Measurements from ENCODE around the gene ZNF586.
"Not testable (repeated sequence)": the region's sequence is repeated elsewhere in the genome, so short reads cannot be mapped to it uniquely, and the experiment has no call there.

The ZNF586 gene

GRCh38 chr19:57800696-57801095 is 31.2 kb downstream of the ZNF586 start:
- DNase-seq: no peak

- DNase-seq: no peak
Measured at GRCh38 chr19:57802269-57802668, 32.8 kb downstream of the ZNF586 start.

DNA sequence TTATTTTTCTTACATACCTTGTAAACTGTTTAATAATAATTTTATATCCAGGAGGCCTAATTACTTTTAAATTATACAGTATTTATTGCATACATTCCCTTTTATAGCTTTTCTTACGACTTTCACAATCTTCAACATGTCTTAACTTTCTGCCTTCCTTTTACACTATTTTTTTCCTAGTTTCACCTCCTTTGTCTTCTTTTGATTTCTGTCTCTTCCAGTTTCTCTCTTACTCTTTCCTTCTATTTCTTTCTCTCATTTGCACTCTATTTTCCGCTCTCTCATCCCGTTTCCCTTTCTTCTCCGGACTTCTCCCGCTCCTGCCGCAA is 33.8 kb downstream of the ZNF586 start:
- DNase-seq: peak; percentile 41

DNA sequence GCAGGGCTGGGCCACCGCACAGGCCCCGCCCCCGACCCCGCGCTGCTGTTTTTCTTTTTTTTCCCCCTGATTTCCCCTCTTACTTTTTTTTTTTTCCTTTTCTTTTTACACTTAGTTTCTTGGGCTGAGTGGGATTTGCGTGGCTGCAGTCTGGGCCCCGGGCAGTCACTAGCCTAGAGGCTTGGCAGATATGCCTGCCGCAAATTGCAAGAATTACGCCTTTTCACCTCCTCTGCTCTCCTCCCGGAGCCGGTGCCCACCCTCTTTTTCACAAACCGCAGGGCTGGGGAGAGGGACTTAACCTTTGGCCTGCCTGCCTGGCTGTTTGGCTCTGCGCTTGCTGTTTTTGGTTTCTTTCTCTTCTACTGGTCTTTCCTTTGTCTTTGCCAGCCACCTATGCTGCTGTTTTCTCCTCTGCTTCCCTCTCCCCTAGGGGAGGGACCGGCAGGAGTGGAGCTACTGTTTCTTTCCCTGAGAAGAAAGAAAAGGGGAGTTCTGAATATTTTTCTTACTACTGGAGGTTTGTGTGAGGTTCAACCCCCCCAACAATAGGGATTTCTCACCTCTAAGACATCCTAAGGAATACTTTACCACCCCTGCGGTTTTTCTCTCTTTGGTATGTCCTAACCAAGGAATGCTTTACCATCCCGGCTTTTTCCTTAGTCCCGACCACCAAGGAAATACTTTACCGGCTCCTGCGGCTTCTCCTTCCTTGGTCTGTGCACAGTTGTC is 34.3 kb downstream of the ZNF586 start:
- peak; percentile 78 for DNase-seq

DNA sequence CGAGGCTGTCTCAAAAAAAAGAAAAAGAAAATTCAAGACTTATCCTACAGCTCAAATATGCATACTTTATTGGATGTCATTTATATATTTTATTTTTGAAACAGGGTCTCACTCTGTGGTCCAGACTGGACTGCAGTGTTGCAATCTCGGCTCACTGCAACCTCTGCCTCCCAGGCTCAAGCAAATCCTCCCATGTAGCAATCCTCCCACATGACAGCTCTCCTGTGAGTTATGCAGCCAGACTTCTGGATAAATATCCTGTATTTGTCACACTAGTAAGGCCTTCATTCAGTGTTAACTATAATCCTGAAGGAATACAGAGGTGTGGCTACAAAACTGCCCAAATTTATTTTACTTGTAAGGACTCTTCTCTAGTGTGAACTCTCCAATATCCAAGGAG is 38.1 kb downstream of the ZNF586 start:
- no peak for DNase-seq

- DNase-seq: not testable (repeated sequence)
Measured at GRCh38 chr19:57810410-57811295, 41.2 kb downstream of the ZNF586 start.

GRCh38 chr19:57812226-57812625 is 42.8 kb downstream of the ZNF586 start:
- no peak for DNase-seq

DNA sequence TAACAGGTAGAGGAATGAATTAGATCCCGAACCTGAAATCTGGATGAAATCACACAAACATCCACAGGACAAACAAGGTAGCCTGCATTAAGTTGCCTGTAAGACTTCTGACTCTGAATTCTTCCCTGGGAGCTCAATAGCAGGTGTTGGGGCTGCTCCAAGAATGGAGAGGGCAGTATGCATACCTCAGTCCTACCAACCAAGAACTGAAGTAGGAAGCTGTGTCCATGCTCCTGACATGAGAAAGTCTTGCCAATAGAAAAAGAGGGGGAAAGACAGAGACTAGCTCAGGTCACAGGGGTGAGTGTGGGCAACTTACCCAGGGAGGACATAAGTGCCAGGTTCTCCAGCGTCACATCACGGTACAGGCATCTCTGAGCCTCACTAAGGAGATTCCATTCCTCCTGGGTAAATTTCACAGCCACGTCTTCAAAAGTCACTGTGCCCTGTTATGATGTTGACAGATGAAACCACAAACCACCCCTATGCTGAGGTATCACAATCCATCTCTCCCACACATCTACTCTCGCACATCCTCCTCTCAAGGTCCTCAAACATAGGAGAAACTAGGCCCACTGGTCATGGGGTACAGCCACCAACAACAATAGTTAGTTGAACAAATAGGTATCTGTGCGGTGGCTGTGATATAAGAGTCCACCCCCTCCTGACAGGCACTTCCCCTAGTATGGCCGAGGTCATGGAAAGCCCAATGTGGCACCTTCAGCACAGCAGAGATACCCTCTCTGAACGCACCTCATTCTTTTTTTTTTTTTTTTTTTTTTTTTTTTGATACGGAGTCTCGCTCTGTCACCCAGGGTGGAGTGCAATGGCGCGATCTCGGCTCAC is 43.7 kb downstream of the ZNF586 start:
- DNase-seq: not testable (repeated sequence)

- DNase-seq: no peak
Measured at GRCh38 chr19:57813919-57814504, 44.5 kb downstream of the ZNF586 start.

GRCh38 chr19:57814505-57815246 is 45.2 kb downstream of the ZNF586 start, which contains the start of gene ZNF552:
Gene ZNF552 (minus strand): TSS chr19:57814913. CDS start chr19:57814743, 170 bp downstream.
- DNase-seq: peak; percentile 91

- DNase-seq: no peak
Measured at GRCh38 chr19:57815247-57816075, 46.0 kb downstream of the ZNF586 start.

- DNase-seq: no peak
Measured at GRCh38 chr19:57816652-57817051, 47.2 kb downstream of the ZNF586 start.

- DNase-seq: no peak
Measured at GRCh38 chr19:57817976-57818375, 48.5 kb downstream of the ZNF586 start.

- no peak for DNase-seq
Measured at GRCh38 chr19:57818378-57818777, 48.9 kb downstream of the ZNF586 start.

GRCh38 chr19:57819475-57820148 is 50.1 kb downstream of the ZNF586 start:
- peak; percentile 90 for DNase-seq

DNA sequence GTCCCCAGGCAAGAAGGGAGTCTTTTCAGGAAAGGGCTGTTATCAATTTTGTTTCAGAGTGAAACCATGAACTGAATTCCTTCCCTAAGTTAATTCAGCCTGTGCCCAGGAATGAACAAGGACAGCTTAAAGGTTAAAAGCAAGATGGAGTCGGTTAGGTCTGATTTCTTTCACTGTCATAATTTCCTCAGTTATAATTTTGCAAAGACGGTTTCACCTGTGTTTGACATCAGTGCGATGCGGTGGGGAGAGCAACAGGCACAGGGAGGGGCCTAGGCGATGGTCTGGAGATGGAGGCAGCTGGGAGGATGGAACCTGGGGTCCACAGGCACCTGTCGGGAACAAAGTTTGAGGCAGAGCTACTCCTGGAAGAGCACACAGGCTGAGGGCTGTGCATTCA is 51.1 kb downstream of the ZNF586 start:
- DNase-seq: no peak

DNA sequence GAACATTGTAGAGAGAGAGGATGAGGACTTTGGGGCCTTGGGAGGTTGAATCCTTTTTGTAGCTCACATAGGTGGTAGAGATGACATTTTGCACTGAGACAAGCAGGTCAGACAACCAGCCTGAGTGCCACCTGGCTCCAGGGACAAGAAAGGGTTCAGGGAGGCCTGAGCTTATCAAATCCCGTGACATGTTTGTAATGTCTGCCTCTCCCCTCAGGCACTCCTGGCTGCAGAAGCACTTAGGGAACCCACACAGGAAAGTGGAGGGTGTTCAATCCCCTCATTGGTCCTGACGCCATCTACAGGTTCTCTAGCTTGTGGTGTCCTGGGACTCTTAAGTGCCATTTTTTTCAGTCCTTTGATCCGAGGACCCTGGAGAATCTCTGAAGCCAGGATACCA is 51.6 kb downstream of the ZNF586 start:
- not testable (repeated sequence) for DNase-seq

- DNase-seq: not testable (repeated sequence)
Measured at GRCh38 chr19:57821501-57821900, 52.0 kb downstream of the ZNF586 start.

DNA sequence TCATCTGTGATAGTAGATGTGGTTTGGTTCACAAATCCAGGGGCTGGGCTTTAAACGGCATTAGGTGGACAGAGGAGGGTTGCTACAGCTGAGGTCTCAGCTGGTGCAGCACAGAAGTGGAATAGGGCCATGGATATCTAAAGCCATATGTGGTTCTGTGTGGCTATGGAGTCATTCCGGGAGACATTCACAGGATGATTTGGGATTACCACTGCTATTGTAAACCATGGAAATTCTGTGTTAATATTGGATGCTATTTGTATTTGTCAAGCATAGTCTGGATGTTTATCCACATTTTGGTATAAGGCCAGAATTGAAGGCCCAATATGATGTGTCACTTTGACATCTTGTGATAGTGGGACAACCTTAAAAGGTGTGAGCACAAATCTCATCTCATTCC is 53.7 kb downstream of the ZNF586 start:
- DNase-seq: not testable (repeated sequence)

DNA sequence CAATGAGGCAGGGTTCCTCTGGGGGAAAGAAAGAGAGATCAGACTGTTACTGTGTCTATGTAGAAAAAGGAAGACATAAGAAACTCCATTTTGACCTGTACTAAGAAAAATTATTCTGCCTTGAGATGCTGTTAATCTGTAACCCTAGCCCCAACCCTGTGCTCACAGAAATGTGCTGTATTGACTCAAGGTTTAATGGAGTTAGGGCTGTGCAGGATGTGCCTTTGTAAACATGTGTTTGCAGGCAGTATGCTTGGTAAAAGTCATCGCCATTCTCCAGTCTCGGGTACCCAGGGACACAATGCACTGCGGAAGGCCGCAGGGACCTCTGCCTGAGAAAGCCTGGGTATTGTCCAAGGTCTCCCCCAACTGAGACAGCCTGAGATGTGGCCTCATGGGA is 54.1 kb downstream of the ZNF586 start:
- DNase-seq: not testable (repeated sequence)

All from kidney glomerular epithelial cell (primary cell).